HCT116 (cell line): Measurements from ENCODE around the gene IL1RAP. TPM values are rescaled to one million over a fixed set of nuclear protein-coding genes. Genes with fewer than 3 reads are reported as not detected.

ENCODE experiments used
- ATAC-seq: fragments of 200-7000 bp; cut with Tn5 transposase; 2 replicates; pipeline ENCODE4 v1.9.1; 2020; ENCODE audit warnings: mild to moderate bottlenecking, moderate library complexity
- BruUV-seq: library from RNA; stranded (reverse); fragments of 400-500 nt; replicated peaks from 2 replicates; lab custom pipeline; 2021; lab: Mats Ljungman, UMichigan
- CTCF ChIA-PET: fragments of 300-600 bp; sonication (Branson Sonifier 250); formaldehyde crosslinking; loops from one replicate; lab custom pipeline; 2021; ENCODE audit warnings: antibody characterized with exemption; lab: Charles Lee
- POLR2A ChIA-PET: fragments of 300-600, 350-600 bp; sonication (Branson Sonifier 250); formaldehyde crosslinking; loops from one replicate; lab custom pipeline; 2021; ENCODE audit warnings: antibody characterized with exemption; lab: Charles Lee
- RAD21 ChIA-PET, 2 experiments: fragments of 300-600 bp; sonication (Branson Sonifier 250); formaldehyde crosslinking; loops; one replicate each; lab custom pipeline; 2023; ENCODE audit warnings: low total read pairs in 2 of 2; ENCODE audit not compliant: uncharacterized antibody in 2 of 2, unreplicated experiment in 2 of 2, low non-redundant PET in 1 of 2; lab: Charles Lee
- DNase-seq: peaks from one replicate; pipeline ENCODE4 v3.0.0-alpha.2; 2010; ENCODE audit warnings: low read depth, low spot score
- H2AFZ ChIP-seq: fragments of 200-600 bp; shearing (Covaris generic), sonication (generic); 2 replicates; pipeline ENCODE4 v1.6.1; 2017; ENCODE audit warnings: low read depth, mixed run types, mixed read lengths, antibody characterized with exemption, low read length; ENCODE audit not compliant: poor library complexity, severe bottlenecking
- H3K27ac ChIP-seq: 2 replicates; pipeline ENCODE4 v1.5.1; 2012; ENCODE audit warnings: low read depth, low read length
- H3K27me3 ChIP-seq: fragments of 200-600 bp; sonication (generic); 2 replicates; pipeline ENCODE4 v1.6.1; 2016; ENCODE audit warnings: mixed run types, low read length, mixed read lengths; ENCODE audit not compliant: insufficient read depth
- H3K36me3 ChIP-seq, 2 experiments: fragments of 200-500 bp in 1 of 2; fragments of 200-600 bp in 1 of 2; sonication (Bioruptor generic) in 1 of 2; sonication (generic) in 1 of 2; 2 replicates each; pipeline versions ENCODE4 v1.5.1 to v1.6.1; 2014 to 2016; ENCODE audit warnings: low read length in 2 of 2, inconsistent platforms in 1 of 2, mixed read lengths in 1 of 2, mixed run types in 1 of 2; ENCODE audit not compliant: insufficient read depth in 2 of 2, control insufficient read depth in 1 of 2
- H3K4me1 ChIP-seq, 2 experiments: fragments of 200-600 bp in 1 of 2; sonication (generic) in 1 of 2; 2 replicates each; pipeline versions ENCODE4 v1.5.1 to v1.6.1; 2012 to 2017; ENCODE audit warnings: low read length in 2 of 2, inconsistent platforms in 1 of 2, mild to moderate bottlenecking in 1 of 2, mixed read lengths in 1 of 2, mixed run types in 1 of 2, moderate library complexity in 1 of 2; ENCODE audit not compliant: insufficient read depth in 2 of 2, control insufficient read depth in 1 of 2
- H3K4me2 ChIP-seq: fragments of 200-600 bp; sonication (generic); 2 replicates; pipeline ENCODE4 v1.6.1; 2017; ENCODE audit warnings: mixed run types, low read length, mixed read lengths
- H3K4me3 ChIP-seq, 2 experiments: fragments of 200-600 bp in 1 of 2; sonication (generic) in 1 of 2; replicated peaks in 1 of 2; 2 replicates each; pipeline ENCODE4 v1.5.1; 2011 to 2016; ENCODE audit warnings: low read length in 2 of 2, control low read depth in 1 of 2, low read depth in 1 of 2, mild to moderate bottlenecking in 1 of 2, mixed read lengths in 1 of 2, mixed run types in 1 of 2
- H3K79me2 ChIP-seq: fragments of 200-600 bp; sonication (generic); 2 replicates; pipeline ENCODE4 v1.6.1; 2017; ENCODE audit warnings: mild to moderate bottlenecking, mixed run types, low read length, moderate library complexity, mixed read lengths; ENCODE audit not compliant: insufficient read depth
- H3K9ac ChIP-seq: fragments of 200-600 bp; sonication (generic); 2 replicates; pipeline ENCODE4 v1.6.1; 2016; ENCODE audit warnings: low read length, mixed read lengths
- H3K9me2 ChIP-seq: fragments of 200-600 bp; sonication (generic), shearing (Covaris generic); 2 replicates; pipeline ENCODE4 v1.6.1; 2017; ENCODE audit warnings: mixed run types, mild to moderate bottlenecking, moderate library complexity; ENCODE audit not compliant: insufficient read depth
- H3K9me3 ChIP-seq, 2 experiments: fragments of 200-500 bp in 1 of 2; fragments of 200-600 bp in 1 of 2; sonication (Bioruptor generic) in 1 of 2; sonication (generic) in 1 of 2; 2 replicates each; pipeline ENCODE4 v1.6.1; 2014 to 2017; ENCODE audit warnings: low read length in 2 of 2, mixed read lengths in 2 of 2, inconsistent platforms in 1 of 2, low read depth in 1 of 2, mild to moderate bottlenecking in 1 of 2, mixed run types in 1 of 2, moderate library complexity in 1 of 2; ENCODE audit not compliant: control insufficient read depth in 1 of 2, insufficient read depth in 1 of 2
- H4K20me1 ChIP-seq: fragments of 200-600 bp; sonication (generic), shearing (Covaris generic); 2 replicates; pipeline ENCODE4 v1.6.1; 2017; ENCODE audit warnings: mixed run types, mild to moderate bottlenecking, moderate library complexity; ENCODE audit not compliant: insufficient read depth
- ATF3 ChIP-seq: IDR thresholded peaks from 2 replicates; pipeline ENCODE4 v1.6.1; 2012
- CBX3 ChIP-seq: IDR thresholded peaks from 2 replicates; pipeline ENCODE4 v1.6.1; 2012; ENCODE audit warnings: low read depth
- CEBPB ChIP-seq: IDR thresholded peaks from 2 replicates; pipeline ENCODE4 v1.6.1; 2012; ENCODE audit warnings: low read depth
- CTCF ChIP-seq, 3 experiments: fragments of 200-600 bp in 1 of 3; sonication (generic) in 1 of 3; IDR thresholded peaks in 2 of 3; conservative IDR thresholded peaks in 1 of 3; 2 replicates each; pipeline ENCODE4 v1.5.1; 2012 to 2017; ENCODE audit warnings: low read depth in 2 of 3, low read length in 2 of 3, antibody characterized with exemption in 1 of 3, borderline replicate concordance in 1 of 3, control low read depth in 1 of 3, mild to moderate bottlenecking in 1 of 3, mixed read lengths in 1 of 3, mixed run types in 1 of 3, moderate library complexity in 1 of 3; ENCODE audit not compliant: insufficient read depth in 1 of 3
- EGR1 ChIP-seq: IDR thresholded peaks from 2 replicates; pipeline ENCODE4 v1.6.1; 2012; ENCODE audit warnings: low read depth
- EZH2 ChIP-seq: fragments of 200-600 bp; sonication (generic); IDR thresholded peaks from 2 replicates; pipeline ENCODE4 v1.6.1; 2017; ENCODE audit warnings: antibody characterized with exemption, mixed run types
- EZH2phosphoT487 ChIP-seq: fragments of 200-600 bp; IDR thresholded peaks from 2 replicates; pipeline ENCODE4 v1.6.1; 2018; ENCODE audit warnings: antibody characterized with exemption, borderline replicate concordance
- MAX ChIP-seq: IDR thresholded peaks from 2 replicates; pipeline ENCODE4 v1.6.1; 2012
- RAD21 ChIP-seq: IDR thresholded peaks from 2 replicates; pipeline ENCODE4 v1.6.1; 2012; ENCODE audit warnings: low read depth, mild to moderate bottlenecking
- SIN3A ChIP-seq: IDR thresholded peaks from 2 replicates; pipeline ENCODE4 v1.6.1; 2012; ENCODE audit warnings: low read depth
- SP1 ChIP-seq: IDR thresholded peaks from 2 replicates; pipeline ENCODE4 v1.6.1; 2012; ENCODE audit warnings: low read depth
- TCF7L2 ChIP-seq: IDR thresholded peaks from 2 replicates; pipeline ENCODE4 v1.7.0; 2011; ENCODE audit warnings: borderline replicate concordance, inconsistent platforms; ENCODE audit not compliant: insufficient read depth, insufficient read length; ENCODE audit errors: extremely low read depth
- ZBTB33 ChIP-seq: IDR thresholded peaks from 2 replicates; pipeline ENCODE4 v1.6.1; 2011; ENCODE audit warnings: mild to moderate bottlenecking, low read length, moderate library complexity; ENCODE audit not compliant: insufficient replicate concordance; ENCODE audit errors: extremely low read depth
- intact Hi-C: fragments of 100-400 bp; cut with micrococcal nuclease; formaldehyde crosslinking; loops from 2 replicates; pipeline ENCODE4 v1.10.0; 2022
- total RNA-seq: library from RNA; stranded (reverse); gene quantifications from one replicate; pipeline ENCODE4 v1.2.1, GENCODE V29; 2021; ENCODE audit not compliant: unreplicated experiment

Gene IL1RAP
- total RNA-seq, 1 experiment from 2014 or later: 5.8 TPM

- Histone ChIP-seq H3K27ac (no peak overlapping the region), H3K4me3 (no peak overlapping the region), H3K9me2 (no peaks in the 10 kb centered on the region), H3K9ac (no peak overlapping the region), H3K4me1 (no peaks in the 10 kb centered on the region)
- CTCF ChIA-PET: interaction anchor here (1.0 to 1.5 kb wide), 2 partner anchors 9 to 196 kb away, joined by 3 to 9 read pairs; partner anchors contain the start of gene IL1RAP
- TF ChIP-seq SP1: no peak
- TF ChIP-seq ATF3: no peak
- TF ChIP-seq MAX: no peak
- TF ChIP-seq EZH2phosphoT487: no peak
- no peak for TF ChIP-seq EGR1
- no peak for TF ChIP-seq SIN3A
- TF ChIP-seq EZH2: no peak
- TF ChIP-seq CBX3: no peak
- no peak for TF ChIP-seq TCF7L2
- TF ChIP-seq CTCF (IDR thresholded peaks at IDR 0.05 in 2 of 3, conservative IDR thresholded peaks at IDR 0.05 in 1 of 3; ENCODE audit: borderline replicate concordance in 1 of 3, insufficient read depth in 1 of 3, low read depth in 2 of 3, low read length in 2 of 3): 0 out of 6 replicates have a peak, but pooled peaks of 1 of the 3 experiments have one; percentile 14
- TF ChIP-seq ZBTB33: no peak
- TF ChIP-seq RAD21: 0 out of 2 replicates have a peak, but pooled peaks have one; percentile 7
- TF ChIP-seq CEBPB: no peak
- TF ChIP-seq, all 23 proteins: peak for 2
- Histone ChIP-seq H3K27me3 (no peaks in the 10 kb centered on the region), H3K79me2 (no peaks in the 10 kb centered on the region), H4K20me1 (no peaks in the 10 kb centered on the region), H3K9me3 (no peaks in the 10 kb centered on the region), H2AFZ (peak overlapping the region; percentile 3), H3K4me2 (no peak overlapping the region), H3K36me3 (no peaks in the 10 kb centered on the region)
- no TSS peak for BruUV-seq
- intact Hi-C loops: no loop called here
- RAD21 ChIA-PET: no interaction called here
- no peak for DNase-seq
- ATAC-seq: peak; percentile 78
- POLR2A ChIA-PET: no interaction called here
Measured at GRCh38 chr3:190504354-190505125, 9.3 kb upstream of the IL1RAP start.
